PC-3 (cell line): Measurements from ENCODE around the gene CXXC1. TPM values are rescaled to one million over a fixed set of nuclear protein-coding genes. Genes with fewer than 3 reads are reported as not detected.
A peak's percentile ranks its signal among the peaks of the same experiment; 100 is the strongest.

ENCODE experiments used
- ATAC-seq: fragments of 200-7000 bp; cut with Tn5 transposase; 2 replicates; pipeline ENCODE4 v1.9.1; 2020; ENCODE audit warnings: mild to moderate bottlenecking, moderate library complexity
- BruUV-seq: library from RNA; stranded (reverse); fragments of 400-500 nt; replicated peaks from 2 replicates; lab custom pipeline; 2021; lab: Mats Ljungman, UMichigan
- CTCF ChIA-PET: fragments of 300-600 bp; sonication (Branson Sonifier 250); formaldehyde crosslinking; loops from one replicate; lab custom pipeline; 2022; ENCODE audit warnings: antibody characterized with exemption; lab: Charles Lee
- POLR2A ChIA-PET: fragments of 300-600 bp; sonication (Branson Sonifier 250); formaldehyde crosslinking; loops from one replicate; lab custom pipeline; 2022; ENCODE audit warnings: antibody characterized with exemption; ENCODE audit not compliant: unreplicated experiment; lab: Charles Lee
- DNase-seq: peaks from one replicate; pipeline ENCODE4 v3.0.0-alpha.2; 2015
- H2AFZ ChIP-seq: fragments of 300-600 bp; sonication (generic); 2 replicates; pipeline ENCODE4 v1.6.0; 2016; ENCODE audit warnings: antibody characterized with exemption, low read length
- H3F3A ChIP-seq: fragments of 300-600 bp; sonication (generic); one replicate; pipeline ENCODE4 v1.6.0; 2017; ENCODE audit warnings: antibody characterized with exemption, low read length, control low read depth, mild to moderate bottlenecking; ENCODE audit not compliant: unreplicated experiment
- H3K27ac ChIP-seq: fragments of 300-600 bp; sonication (generic); 2 replicates; pipeline ENCODE4 v1.5.1; 2016; ENCODE audit warnings: mild to moderate bottlenecking, low read length
- H3K27me3 ChIP-seq: fragments of 300-600 bp; sonication (generic); 2 replicates; pipeline ENCODE4 v1.6.1; 2016; ENCODE audit warnings: low read length, mixed read lengths
- H3K36me3 ChIP-seq: fragments of 300-600 bp; sonication (generic); 2 replicates; pipeline ENCODE4 v1.6.1; 2016; ENCODE audit warnings: low read depth, mixed run types, low read length, mixed read lengths
- H3K4me1 ChIP-seq: fragments of 300-600 bp; sonication (generic); 2 replicates; pipeline ENCODE4 v1.5.1; 2016; ENCODE audit warnings: low read length; ENCODE audit not compliant: insufficient read depth
- H3K4me2 ChIP-seq: fragments of 300-600 bp; sonication (generic); 2 replicates; pipeline ENCODE4 v1.6.0; 2016; ENCODE audit warnings: low read length
- H3K4me3 ChIP-seq: fragments of 300-600 bp; sonication (generic); 2 replicates; pipeline ENCODE4 v1.5.1; 2016; ENCODE audit warnings: mild to moderate bottlenecking, low read length, mixed read lengths
- H3K79me2 ChIP-seq: fragments of 300-600 bp; sonication (generic); 2 replicates; pipeline ENCODE4 v1.6.1; 2017; ENCODE audit warnings: low read length, mixed read lengths
- H3K9ac ChIP-seq: fragments of 300-600 bp; sonication (generic); 2 replicates; pipeline ENCODE4 v1.6.0; 2016; ENCODE audit warnings: mild to moderate bottlenecking, low read length
- H3K9me2 ChIP-seq: fragments of 300-600 bp; sonication (generic); replicated peaks from 2 replicates; pipeline ENCODE4 v1.6.1; 2016; ENCODE audit warnings: mixed run types, low read length, mixed read lengths
- H3K9me3 ChIP-seq: fragments of 300-600 bp; sonication (generic); 2 replicates; pipeline ENCODE4 v1.6.1; 2016; ENCODE audit warnings: low read length, mixed read lengths
- H4K20me1 ChIP-seq: fragments of 300-600 bp; sonication (generic); 2 replicates; pipeline ENCODE4 v1.6.1; 2016; ENCODE audit warnings: low read length, mixed read lengths
- EZH2 ChIP-seq: fragments of 300-600 bp; sonication (generic); IDR thresholded peaks from one replicate; pipeline ENCODE4 v1.6.1; 2017; ENCODE audit warnings: antibody characterized with exemption, mild to moderate bottlenecking, low read length; ENCODE audit not compliant: unreplicated experiment
- EZH2phosphoT487 ChIP-seq: fragments of 300-600 bp; sonication (generic); IDR thresholded peaks from 2 replicates; pipeline ENCODE4 v1.6.1; 2018; ENCODE audit warnings: mild to moderate bottlenecking, antibody characterized with exemption, low read length, borderline replicate concordance
- intact Hi-C: fragments of 100-400 bp; cut with micrococcal nuclease; formaldehyde crosslinking; loops from 2 replicates; pipeline ENCODE4 v1.9.0; 2023
- total RNA-seq: library from RNA; depleted of rRNA; stranded (reverse); fragments of >200 nt; gene quantifications from 2 replicates; pipeline ENCODE4 v1.2.3, GENCODE V29; 2014
- TF ChIP-seq, protein P1 (sequence below): fragments of 300-600 bp; sonication (generic); conservative IDR thresholded peaks from 2 replicates; pipeline ENCODE4 v1.5.1; 2017; ENCODE audit warnings: antibody characterized with exemption, low read depth, mild to moderate bottlenecking, low read length

CXXC1 gene
- total RNA-seq, 1 experiment from 2014 or later, result 25.4 TPM

DNA sequence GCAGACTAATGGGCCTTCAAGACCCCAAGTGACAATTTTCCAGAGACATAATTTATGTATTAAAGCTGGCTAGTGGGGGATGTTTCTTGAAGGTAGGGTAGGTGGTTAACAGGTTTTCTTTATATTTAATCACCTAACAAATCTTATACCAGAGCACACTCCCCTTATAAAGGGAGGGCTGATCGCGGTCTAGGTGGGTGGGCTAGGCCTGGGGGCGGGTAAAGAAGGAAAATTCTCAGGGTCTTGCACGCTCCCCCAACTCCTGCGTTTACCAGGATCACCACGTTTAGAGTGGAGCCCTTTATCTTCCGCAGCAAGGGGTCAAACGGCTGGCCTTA lies 19.9 kb upstream of the CXXC1 start:
- no peaks in the 10 kb centered on the region for H3F3A ChIP-seq
- H3K4me1 ChIP-seq, result no peaks in the 10 kb centered on the region
- DNase-seq (no peak), ATAC-seq (no peak)
- no peak overlapping the region for H2AFZ ChIP-seq
- H3K36me3 ChIP-seq, result no peaks in the 10 kb centered on the region
- no peak overlapping the region for H3K27ac ChIP-seq
- H3K9ac ChIP-seq, result no peak overlapping the region
- intact Hi-C loops, result no loop called here
- TF ChIP-seq EZH2phosphoT487, result no peak
- no peak for TF ChIP-seq EZH2
- TF ChIP-seq, protein P1, sequence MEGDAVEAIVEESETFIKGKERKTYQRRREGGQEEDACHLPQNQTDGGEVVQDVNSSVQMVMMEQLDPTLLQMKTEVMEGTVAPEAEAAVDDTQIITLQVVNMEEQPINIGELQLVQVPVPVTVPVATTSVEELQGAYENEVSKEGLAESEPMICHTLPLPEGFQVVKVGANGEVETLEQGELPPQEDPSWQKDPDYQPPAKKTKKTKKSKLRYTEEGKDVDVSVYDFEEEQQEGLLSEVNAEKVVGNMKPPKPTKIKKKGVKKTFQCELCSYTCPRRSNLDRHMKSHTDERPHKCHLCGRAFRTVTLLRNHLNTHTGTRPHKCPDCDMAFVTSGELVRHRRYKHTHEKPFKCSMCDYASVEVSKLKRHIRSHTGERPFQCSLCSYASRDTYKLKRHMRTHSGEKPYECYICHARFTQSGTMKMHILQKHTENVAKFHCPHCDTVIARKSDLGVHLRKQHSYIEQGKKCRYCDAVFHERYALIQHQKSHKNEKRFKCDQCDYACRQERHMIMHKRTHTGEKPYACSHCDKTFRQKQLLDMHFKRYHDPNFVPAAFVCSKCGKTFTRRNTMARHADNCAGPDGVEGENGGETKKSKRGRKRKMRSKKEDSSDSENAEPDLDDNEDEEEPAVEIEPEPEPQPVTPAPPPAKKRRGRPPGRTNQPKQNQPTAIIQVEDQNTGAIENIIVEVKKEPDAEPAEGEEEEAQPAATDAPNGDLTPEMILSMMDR, result no peak
- no TSS peak for BruUV-seq
- no peaks in the 10 kb centered on the region for H3K9me2 ChIP-seq
- CTCF ChIA-PET, result no interaction called here
- no peaks in the 10 kb centered on the region for H3K27me3 ChIP-seq
- H4K20me1 ChIP-seq, result no peaks in the 10 kb centered on the region
- peak overlapping the region; percentile 82 for H3K4me2 ChIP-seq
- no peaks in the 10 kb centered on the region for H3K79me2 ChIP-seq
- POLR2A ChIA-PET, result no interaction called here
- peak overlapping the region; percentile 63 for H3K4me3 ChIP-seq
- H3K9me3 ChIP-seq, result no peaks in the 10 kb centered on the region

DNA sequence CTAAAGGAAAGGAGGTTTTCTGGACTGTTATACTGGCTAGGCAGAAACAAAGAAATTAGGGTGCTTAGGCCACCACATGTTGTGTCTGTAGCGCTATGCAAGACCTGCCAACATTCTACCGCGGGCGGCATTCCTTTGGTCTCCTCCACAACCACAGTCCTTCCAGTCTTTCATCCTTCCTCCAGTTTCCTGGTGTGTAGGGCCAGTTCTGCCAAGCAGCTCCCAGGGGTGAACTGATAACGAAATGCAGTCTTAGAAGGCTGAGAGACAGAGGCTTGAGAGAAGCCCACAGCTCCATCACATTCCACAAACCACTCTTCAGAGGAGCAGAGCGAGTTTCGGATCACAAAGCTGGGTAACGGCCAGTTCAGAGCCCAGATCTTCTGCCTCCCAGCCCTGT lies 19.5 kb upstream of the CXXC1 start:
- POLR2A ChIA-PET, result no interaction called here
- intact Hi-C loops, result no loop called here
- DNase-seq, result no peak
- Histone ChIP-seq H3K79me2 (no peaks in the 10 kb centered on the region), H3K27me3 (no peaks in the 10 kb centered on the region), H3K4me2 (peak overlapping the region; percentile 82; the same call in 1 of the 2 replicates), H3K9me3 (no peaks in the 10 kb centered on the region), H3K27ac (no peak overlapping the region), H3F3A (no peaks in the 10 kb centered on the region), H4K20me1 (no peaks in the 10 kb centered on the region), H3K9me2 (no peaks in the 10 kb centered on the region), H3K4me3 (no peak overlapping the region), H3K9ac (no peak overlapping the region), H2AFZ (no peak overlapping the region), H3K36me3 (no peaks in the 10 kb centered on the region), H3K4me1 (no peaks in the 10 kb centered on the region)
- TF ChIP-seq, protein P1, result no peak
- TF ChIP-seq EZH2phosphoT487 (no peak), EZH2 (no peak)
- no peak for ATAC-seq
- BruUV-seq, result no TSS peak
- CTCF ChIA-PET, result no interaction called here

DNA sequence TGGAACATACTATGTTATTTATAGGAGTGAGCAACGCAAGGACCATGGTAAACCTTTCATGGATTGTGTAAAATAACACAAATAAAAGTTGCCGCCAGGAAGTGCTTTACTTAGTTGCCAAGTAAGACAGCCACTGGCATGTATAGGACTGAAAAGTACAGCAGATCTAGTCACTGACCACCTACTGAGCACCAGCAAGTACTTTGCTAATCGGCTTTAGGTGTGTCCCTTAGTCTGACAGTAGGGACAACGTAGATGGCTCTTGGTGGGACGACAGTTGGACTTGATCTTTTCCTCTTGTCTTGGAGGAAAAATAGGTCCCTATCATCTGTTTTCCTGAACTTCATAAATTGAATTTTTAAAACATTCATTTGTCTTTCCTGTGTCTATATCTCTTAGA lies 13.6 kb upstream of the CXXC1 start:
- no peak overlapping the region for H3K4me3 ChIP-seq
- ATAC-seq, result no peak
- no peaks in the 10 kb centered on the region for H4K20me1 ChIP-seq
- no peaks in the 10 kb centered on the region for H3K4me1 ChIP-seq
- no peak overlapping the region for H3K4me2 ChIP-seq
- H3K27me3 ChIP-seq, result no peaks in the 10 kb centered on the region
- BruUV-seq, result no TSS peak
- no peaks in the 10 kb centered on the region for H3K9me3 ChIP-seq
- no peak for DNase-seq
- H3K27ac ChIP-seq, result no peak overlapping the region
- no peak overlapping the region for H3K9ac ChIP-seq
- H3K79me2 ChIP-seq, result no peaks in the 10 kb centered on the region
- intact Hi-C loops, result no loop called here
- ChIA-PET POLR2A (no interaction called here), CTCF (no interaction called here)
- H3K36me3 ChIP-seq, result no peaks in the 10 kb centered on the region
- TF ChIP-seq EZH2phosphoT487, result no peak
- TF ChIP-seq, protein P1, result no peak
- TF ChIP-seq EZH2, result no peak
- H2AFZ ChIP-seq, result no peak overlapping the region
- no peaks in the 10 kb centered on the region for H3K9me2 ChIP-seq
- H3F3A ChIP-seq, result no peaks in the 10 kb centered on the region
